ENCODE measurements around the gene UNC13A.
"Not testable (repeated sequence)": the region's sequence is repeated elsewhere in the genome, so short reads cannot be mapped to it uniquely, and the experiment has no call there.

UNC13A gene

GRCh38 chr19:17570791-17571190 lies 117.4 kb downstream of the UNC13A start:
- DNase-seq (ENCODE audit: low read depth in 1 of 2, low spot score in 1 of 2) = no peak
- no peak for TF ChIP-seq GABPA (IDR thresholded peaks at IDR 0.05; ENCODE audit: low read depth)
- no peak for TF ChIP-seq POLR2AphosphoS5 (IDR thresholded peaks at IDR 0.05; ENCODE audit: low read depth)
- TF ChIP-seq SPI1 (IDR thresholded peaks at IDR 0.05; ENCODE audit: borderline replicate concordance, low read depth) = no peak
- TF ChIP-seq CTCF (IDR thresholded peaks at IDR 0.05; ENCODE audit: insufficient read depth, low read length) = no peak
- no peak for TF ChIP-seq REST (IDR thresholded peaks at IDR 0.05; ENCODE audit: insufficient replicate concordance, low read depth)
- H3K27me3 ChIP-seq (ENCODE audit: insufficient read depth, poor library complexity, severe bottlenecking) = no peaks in the 10 kb centered on the region
- H3K27ac ChIP-seq (replicated peaks) = no peak overlapping the region
- H3K4me3 ChIP-seq (replicated peaks; ENCODE audit: insufficient read depth, low read length) = no peak overlapping the region

GRCh38 chr19:17570291-17570690 lies 117.9 kb downstream of the UNC13A start:
- not testable (repeated sequence) for H3K4me3 ChIP-seq (replicated peaks; ENCODE audit: insufficient read depth, low read length); H3K27ac ChIP-seq (replicated peaks); DNase-seq (ENCODE audit: low read depth in 1 of 2, low spot score in 1 of 2); H3K27me3 ChIP-seq (ENCODE audit: insufficient read depth, poor library complexity, severe bottlenecking)

GRCh38 chr19:17567940-17568339 lies 120.2 kb downstream of the UNC13A start:
- DNase-seq (ENCODE audit: low read depth in 1 of 2, low spot score in 1 of 2) = no peak
- H3K27ac ChIP-seq (replicated peaks) = no peak overlapping the region
- H3K4me3 ChIP-seq (replicated peaks; ENCODE audit: insufficient read depth, low read length) = no peak overlapping the region
- H3K27me3 ChIP-seq (ENCODE audit: insufficient read depth, poor library complexity, severe bottlenecking) = no peaks in the 10 kb centered on the region
- TF ChIP-seq GABPA (IDR thresholded peaks at IDR 0.05; ENCODE audit: low read depth) (no peak), REST (IDR thresholded peaks at IDR 0.05; ENCODE audit: insufficient replicate concordance, low read depth) (no peak), SPI1 (IDR thresholded peaks at IDR 0.05; ENCODE audit: borderline replicate concordance, low read depth) (no peak), CTCF (IDR thresholded peaks at IDR 0.05; ENCODE audit: insufficient read depth, low read length) (no peak), POLR2AphosphoS5 (IDR thresholded peaks at IDR 0.05; ENCODE audit: low read depth) (no peak)

- DNase-seq (ENCODE audit: low read depth in 1 of 2, low spot score in 1 of 2) = no peak
- no peak for TF ChIP-seq CTCF (IDR thresholded peaks at IDR 0.05; ENCODE audit: insufficient read depth, low read length)
- no peak for TF ChIP-seq POLR2AphosphoS5 (IDR thresholded peaks at IDR 0.05; ENCODE audit: low read depth)
- no peak for TF ChIP-seq GABPA (IDR thresholded peaks at IDR 0.05; ENCODE audit: low read depth)
- TF ChIP-seq REST (IDR thresholded peaks at IDR 0.05; ENCODE audit: insufficient replicate concordance, low read depth) = no peak
- TF ChIP-seq SPI1 (IDR thresholded peaks at IDR 0.05; ENCODE audit: borderline replicate concordance, low read depth) = no peak
These were observed 122.5 kb downstream of the UNC13A start for GRCh38 chr19:17565611-17566010.

More at GRCh38 chr19:17565611-17566010, 122.5 kb downstream of the UNC13A start:
- H3K4me3 ChIP-seq (replicated peaks; ENCODE audit: insufficient read depth, low read length) = no peak overlapping the region
- no peak overlapping the region for H3K27ac ChIP-seq (replicated peaks)
- H3K27me3 ChIP-seq (ENCODE audit: insufficient read depth, poor library complexity, severe bottlenecking) = no peaks in the 10 kb centered on the region

Measured in HL-60 (cell line).